ENCODE measurements around the gene REC114.
"Not testable (repeated sequence)": the region's sequence is repeated elsewhere in the genome, so short reads cannot be mapped to it uniquely, and the experiment has no call there.

REC114 gene

GRCh38 chr15:73530649-73531048, 87.7 kb downstream of the REC114 start:
- no peaks in the 10 kb centered on the region for H3K4me1 ChIP-seq
- no peak overlapping the region for H3K4me2 ChIP-seq

GRCh38 chr15:73538123-73538522, 95.2 kb downstream of the REC114 start:
- no peaks in the 10 kb centered on the region for H3K27me3 ChIP-seq
- H3K4me3 ChIP-seq: no peak overlapping the region
- no peak for TF ChIP-seq Cebpa-rat (IDR thresholded peaks at IDR 0.05)
- H3K36me3 ChIP-seq: no peaks in the 10 kb centered on the region
- peaks cover 0 to 18% (median 0%) of the 10 kb centered on the region in 10 experiments; a peak in 7 of 20 replicates for H3K4me1 ChIP-seq
- H3K9ac ChIP-seq: no peak overlapping the region
- H3K4me2 ChIP-seq: no peak overlapping the region
- no peak overlapping the region for H3K27ac ChIP-seq
- no peaks in the 10 kb centered on the region for H3K9me3 ChIP-seq (replicated peaks in 1 of 11)
- no peaks in the 10 kb centered on the region for H4K20me1 ChIP-seq

More at GRCh38 chr15:73530649-73531048, 87.7 kb downstream of the REC114 start:
- no peaks in the 10 kb centered on the region for H4K20me1 ChIP-seq
- no peaks in the 10 kb centered on the region for H3K9me3 ChIP-seq (replicated peaks in 1 of 11)
- H3K27ac ChIP-seq: no peak overlapping the region
- H3K36me3 ChIP-seq: no peaks in the 10 kb centered on the region
- no peaks in the 10 kb centered on the region for H3K27me3 ChIP-seq
- no peak for TF ChIP-seq Cebpa-rat (IDR thresholded peaks at IDR 0.05)
- no peak overlapping the region for H3K9ac ChIP-seq
- no peak overlapping the region for H3K4me3 ChIP-seq

GRCh38 chr15:73538563-73539211, 95.7 kb downstream of the REC114 start:
- Histone ChIP-seq H3K27me3 (no peaks in the 10 kb centered on the region), H3K27ac (no peak overlapping the region), H3K9me3 (replicated peaks in 1 of 11) (no peaks in the 10 kb centered on the region), H3K4me1 (peaks cover 0 to 18% (median 0%) of the 10 kb centered on the region in 10 experiments; a peak in 7 of 20 replicates), H3K36me3 (no peaks in the 10 kb centered on the region), H4K20me1 (no peaks in the 10 kb centered on the region), H3K9ac (no peak overlapping the region), H3K4me3 (no peak overlapping the region), H3K4me2 (no peak overlapping the region)
- no peak for TF ChIP-seq Cebpa-rat (IDR thresholded peaks at IDR 0.05)

- peak overlapping the region in 3 of 11 experiments; percentile 16 to 53 (median 53); a peak in 3 of 22 replicates for H3K4me2 ChIP-seq
- H3K9me3 ChIP-seq (replicated peaks in 1 of 11): no peaks in the 10 kb centered on the region
- peaks cover 0 to 18% (median 0%) of the 10 kb centered on the region in 10 experiments; a peak in 7 of 20 replicates for H3K4me1 ChIP-seq
- H4K20me1 ChIP-seq: no peaks in the 10 kb centered on the region
- TF ChIP-seq Cebpa-rat (IDR thresholded peaks at IDR 0.05): no peak
- H3K27me3 ChIP-seq: no peaks in the 10 kb centered on the region
- H3K9ac ChIP-seq: no peak overlapping the region
- H3K36me3 ChIP-seq: peaks cover 0 to 7% (median 0%) of the 10 kb centered on the region in 11 experiments; a peak in 2 of 22 replicates
- H3K4me3 ChIP-seq: no peak overlapping the region
- peak overlapping the region in 1 of 11 experiments; percentile 40; a peak in 1 of 22 replicates for H3K27ac ChIP-seq
Observed at GRCh38 chr15:73539212-73540128, 96.5 kb downstream of the REC114 start.

GRCh38 chr15:73540161-73540560, 97.2 kb downstream of the REC114 start:
- H3K36me3 ChIP-seq: peaks cover 0 to 14% (median 0%) of the 10 kb centered on the region in 11 experiments; a peak in 2 of 22 replicates
- H3K9me3 ChIP-seq (replicated peaks in 1 of 11): no peaks in the 10 kb centered on the region
- no peak overlapping the region; a peak in 1 of 22 replicates for H3K9ac ChIP-seq
- peaks cover 0 to 18% (median 0%) of the 10 kb centered on the region in 10 experiments; a peak in 7 of 20 replicates for H3K4me1 ChIP-seq
- H3K4me2 ChIP-seq: peak overlapping the region in 4 of 11 experiments; percentile 10 to 53 (median 34); a peak in 7 of 22 replicates
- H3K4me3 ChIP-seq: no peak overlapping the region
- no peak for TF ChIP-seq Cebpa-rat (IDR thresholded peaks at IDR 0.05)
- H4K20me1 ChIP-seq: no peaks in the 10 kb centered on the region
- H3K27ac ChIP-seq: peak overlapping the region in 1 of 11 experiments; percentile 40; a peak in 3 of 22 replicates
- H3K27me3 ChIP-seq: no peaks in the 10 kb centered on the region

- H3K4me3 ChIP-seq: no peak overlapping the region
- H3K9me3 ChIP-seq (replicated peaks in 1 of 11): no peaks in the 10 kb centered on the region
- H4K20me1 ChIP-seq: no peaks in the 10 kb centered on the region
- TF ChIP-seq Cebpa-rat (IDR thresholded peaks at IDR 0.05): no peak
- H3K27ac ChIP-seq: no peak overlapping the region
- H3K27me3 ChIP-seq: no peaks in the 10 kb centered on the region
- H3K4me2 ChIP-seq: no peak overlapping the region
- peaks cover 0 to 18% (median 0%) of the 10 kb centered on the region in 10 experiments; a peak in 7 of 20 replicates for H3K4me1 ChIP-seq
- H3K9ac ChIP-seq: no peak overlapping the region
- H3K36me3 ChIP-seq: peaks cover 0 to 26% (median 0%) of the 10 kb centered on the region in 11 experiments; a peak in 2 of 22 replicates
Observed at GRCh38 chr15:73541479-73541878, 98.5 kb downstream of the REC114 start.

- not testable (repeated sequence) for H3K9ac ChIP-seq; H3K4me3 ChIP-seq; H3K9me3 ChIP-seq (replicated peaks in 1 of 11); H3K27me3 ChIP-seq; H3K4me2 ChIP-seq; H4K20me1 ChIP-seq; H3K27ac ChIP-seq
- H3K36me3 ChIP-seq: peaks cover 0 to 31% (median 0%) of the 10 kb centered on the region in 11 experiments; a peak in 3 of 22 replicates
- TF ChIP-seq Cebpa-rat (IDR thresholded peaks at IDR 0.05): peak in 1 of 11 experiments; percentile 52; a peak in 1 of 22 replicates
- peaks cover 0 to 20% (median 5%) of the 10 kb centered on the region in 10 experiments; a peak in 10 of 20 replicates for H3K4me1 ChIP-seq
Observed at GRCh38 chr15:73548925-73549324, 106.0 kb downstream of the REC114 start.

- Histone ChIP-seq H3K36me3 (peaks cover 0 to 30% (median 0%) of the 10 kb centered on the region in 11 experiments; a peak in 7 of 22 replicates), H3K4me3 (no peak overlapping the region), H3K27me3 (no peaks in the 10 kb centered on the region), H3K27ac (no peak overlapping the region), H3K9ac (no peak overlapping the region), H3K9me3 (replicated peaks in 1 of 11) (no peaks in the 10 kb centered on the region), H3K4me1 (peaks cover 1 to 20% (median 10%) of the 10 kb centered on the region in 10 experiments; a peak in 15 of 20 replicates), H3K4me2 (peak overlapping the region in 3 of 11 experiments; percentile 41 to 51 (median 42); a peak in 8 of 22 replicates), H4K20me1 (peaks cover 0 to 6% (median 0%) of the 10 kb centered on the region in 11 experiments; a peak in 3 of 22 replicates)
- no peak for TF ChIP-seq Cebpa-rat (IDR thresholded peaks at IDR 0.05)
Observed at GRCh38 chr15:73550190-73550589, 107.2 kb downstream of the REC114 start.

GRCh38 chr15:73555080-73555479, 112.1 kb downstream of the REC114 start:
- Histone ChIP-seq H3K4me2 (peak overlapping the region in 2 of 11 experiments; percentile 40 to 60; a peak in 5 of 22 replicates), H3K9ac (no peak overlapping the region), H3K27ac (no peak overlapping the region), H3K36me3 (peaks cover 0 to 66% (median 28%) of the 10 kb centered on the region in 11 experiments; a peak in 17 of 22 replicates), H4K20me1 (peaks cover 0 to 54% (median 0%) of the 10 kb centered on the region in 11 experiments; a peak in 7 of 22 replicates), H3K9me3 (replicated peaks in 1 of 11) (no peaks in the 10 kb centered on the region), H3K4me3 (no peak overlapping the region), H3K27me3 (no peaks in the 10 kb centered on the region), H3K4me1 (peaks cover 26 to 63% (median 51%) of the 10 kb centered on the region in 10 experiments)
- no peak for TF ChIP-seq Cebpa-rat (IDR thresholded peaks at IDR 0.05)
